Measurements from ENCODE around the gene DYNLRB1. TPM values are rescaled to one million over a fixed set of nuclear protein-coding genes. Genes with fewer than 3 reads are reported as not detected.
A peak's percentile ranks its signal among the peaks of the same experiment; 100 is the strongest.

DYNLRB1 gene
- total RNA-seq, 1 donor from 2014 or later: 166 TPM

GRCh38 chr20:34562641-34563040 is 46.4 kb downstream of the DYNLRB1 start:
- H3K4me3 Mint-ChIP-seq (ENCODE audit: unreplicated experiment): no peak overlapping the region
- no peaks in the 10 kb centered on the region for H3K27me3 Mint-ChIP-seq (ENCODE audit: unreplicated experiment)
- H3K4me1 Mint-ChIP-seq (ENCODE audit: unreplicated experiment): peaks cover 10% of the 10 kb centered on the region
- no peaks in the 10 kb centered on the region for H3K9me3 Mint-ChIP-seq (ENCODE audit: unreplicated experiment)
- H3K27ac Mint-ChIP-seq (ENCODE audit: unreplicated experiment): peak overlapping the region; percentile 19
- peaks cover 2% of the 10 kb centered on the region for H3K36me3 Mint-ChIP-seq (ENCODE audit: unreplicated experiment)
- TF ChIP-seq CTCF (IDR thresholded peaks at IDR 0.05): peak; percentile 42
- DNase-seq (ENCODE audit: extremely low spot score, unreplicated experiment): no peak

- no peak for DNase-seq (ENCODE audit: extremely low spot score, unreplicated experiment)
- Mint-ChIP-seq H3K27me3 (ENCODE audit: unreplicated experiment) (no peaks in the 10 kb centered on the region), H3K4me3 (ENCODE audit: unreplicated experiment) (no peak overlapping the region), H3K9me3 (ENCODE audit: unreplicated experiment) (no peaks in the 10 kb centered on the region), H3K36me3 (ENCODE audit: unreplicated experiment) (peaks cover 2% of the 10 kb centered on the region), H3K4me1 (ENCODE audit: unreplicated experiment) (no peaks in the 10 kb centered on the region), H3K27ac (ENCODE audit: unreplicated experiment) (no peak overlapping the region)
- TF ChIP-seq CTCF (IDR thresholded peaks at IDR 0.05): no peak
Observed at GRCh38 chr20:34564833-34565232, 48.6 kb downstream of the DYNLRB1 start.

DNA sequence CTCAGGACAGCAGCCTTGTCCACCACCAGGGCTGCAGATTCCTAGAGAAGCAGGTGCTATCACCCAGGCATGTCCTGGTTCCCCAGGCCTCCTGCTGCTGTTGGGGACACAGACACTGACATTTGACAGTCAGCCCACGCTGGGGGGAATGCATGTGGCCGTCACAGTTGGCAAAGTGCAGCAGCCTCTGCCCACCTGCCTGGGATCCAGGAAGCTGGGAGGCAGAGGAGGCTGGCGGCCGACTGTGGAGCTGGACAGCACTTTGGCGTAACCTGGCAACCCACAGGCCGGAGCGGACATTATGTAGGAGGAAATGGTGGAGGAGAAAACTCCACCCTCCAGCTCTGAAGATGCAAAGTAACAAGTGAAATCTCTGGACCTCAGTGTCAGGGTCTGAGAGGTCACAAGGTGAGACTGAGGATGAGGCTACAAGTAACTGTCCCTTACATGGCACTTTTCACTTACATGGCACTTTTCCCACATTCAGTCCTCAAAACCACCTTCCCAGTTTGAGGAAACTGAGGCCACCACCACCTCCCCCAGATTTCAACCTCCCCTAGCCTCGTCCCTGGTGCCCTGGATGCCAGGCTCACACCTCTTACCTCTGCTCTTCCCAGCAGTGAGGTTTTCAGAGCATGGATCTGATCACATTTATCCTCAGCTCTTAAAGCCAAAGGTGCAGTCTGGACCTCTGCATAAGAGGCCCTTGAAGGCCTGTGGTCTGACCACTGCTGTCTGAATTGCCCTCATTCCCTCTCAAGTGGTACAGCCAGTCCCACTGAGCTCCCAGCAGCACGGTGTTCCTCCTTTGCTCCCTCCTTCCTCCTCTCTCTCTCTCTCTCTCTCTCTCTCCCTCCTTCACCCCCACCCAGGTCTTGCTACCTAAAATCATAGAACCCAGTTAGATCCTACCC is 51.0 kb downstream of the DYNLRB1 start:
- H3K27ac Mint-ChIP-seq (ENCODE audit: unreplicated experiment): no peak overlapping the region
- H3K36me3 Mint-ChIP-seq (ENCODE audit: unreplicated experiment): peaks cover 1% of the 10 kb centered on the region
- H3K4me3 Mint-ChIP-seq (ENCODE audit: unreplicated experiment): no peak overlapping the region
- H3K9me3 Mint-ChIP-seq (ENCODE audit: unreplicated experiment): no peaks in the 10 kb centered on the region
- no peak for TF ChIP-seq CTCF (IDR thresholded peaks at IDR 0.05)
- no peaks in the 10 kb centered on the region for H3K4me1 Mint-ChIP-seq (ENCODE audit: unreplicated experiment)
- no peak for DNase-seq (ENCODE audit: extremely low spot score, unreplicated experiment)
- H3K27me3 Mint-ChIP-seq (ENCODE audit: unreplicated experiment): no peaks in the 10 kb centered on the region

DNA sequence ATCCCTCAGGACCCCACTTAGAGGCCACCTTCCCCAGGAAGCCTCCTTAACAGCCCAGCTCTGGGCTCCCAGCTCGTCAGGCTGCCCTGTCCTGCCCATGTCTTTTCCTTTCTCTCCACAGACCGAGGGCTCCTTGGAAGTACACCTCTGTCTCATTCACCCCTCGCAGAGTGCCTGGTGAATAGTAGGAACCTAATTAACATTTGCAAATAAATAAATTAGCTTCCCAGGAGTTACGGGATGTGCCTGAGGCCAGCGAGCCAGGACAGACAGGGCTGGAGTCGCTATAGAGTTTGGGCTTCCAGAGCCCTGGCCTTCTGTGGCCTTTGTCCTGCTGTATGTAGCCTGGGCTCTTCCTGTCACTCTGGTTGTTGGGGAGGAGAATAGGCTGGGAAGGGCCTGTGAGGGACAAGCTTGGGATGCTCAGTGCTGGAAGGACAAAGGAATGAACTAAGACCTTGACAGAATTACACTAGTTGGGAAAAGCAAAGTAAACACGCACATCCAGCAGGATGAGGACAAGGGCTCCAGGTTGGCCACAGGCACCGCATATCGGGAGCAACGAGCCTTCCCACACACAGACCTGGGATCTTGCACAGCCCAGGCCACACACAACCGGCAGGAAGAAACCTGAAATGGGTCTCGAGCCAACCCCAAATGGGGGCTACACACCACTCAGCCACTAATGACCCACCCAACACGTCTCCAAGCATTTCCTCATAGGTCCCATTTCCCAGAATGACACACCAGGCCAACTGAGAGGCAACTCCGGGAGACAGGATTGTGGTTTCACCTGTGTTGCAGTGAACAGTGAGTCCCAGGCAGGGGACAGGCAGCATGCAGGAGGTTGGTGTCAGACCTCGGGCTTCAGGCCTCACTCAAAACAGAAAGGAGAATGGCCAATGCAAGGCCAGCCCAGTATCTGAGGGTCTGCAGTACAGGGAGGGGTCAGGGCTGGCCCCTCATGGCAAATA is 52.0 kb downstream of the DYNLRB1 start:
- Mint-ChIP-seq H3K27me3 (ENCODE audit: unreplicated experiment) (no peaks in the 10 kb centered on the region), H3K4me1 (ENCODE audit: unreplicated experiment) (no peaks in the 10 kb centered on the region), H3K4me3 (ENCODE audit: unreplicated experiment) (no peak overlapping the region), H3K27ac (ENCODE audit: unreplicated experiment) (no peak overlapping the region), H3K9me3 (ENCODE audit: unreplicated experiment) (no peaks in the 10 kb centered on the region), H3K36me3 (ENCODE audit: unreplicated experiment) (peaks cover 1% of the 10 kb centered on the region)
- DNase-seq (ENCODE audit: extremely low spot score, unreplicated experiment): no peak
- TF ChIP-seq CTCF (IDR thresholded peaks at IDR 0.05): no peak

Measured in osteocyte (in vitro differentiated cells).